ENCODE measurements around the gene IMMP2L. TPM values are rescaled to one million over a fixed set of nuclear protein-coding genes. Genes with fewer than 3 reads are reported as not detected.

Gene IMMP2L
- total RNA-seq, 1 donor from 2014 or later, result 17.8 TPM

DNA sequence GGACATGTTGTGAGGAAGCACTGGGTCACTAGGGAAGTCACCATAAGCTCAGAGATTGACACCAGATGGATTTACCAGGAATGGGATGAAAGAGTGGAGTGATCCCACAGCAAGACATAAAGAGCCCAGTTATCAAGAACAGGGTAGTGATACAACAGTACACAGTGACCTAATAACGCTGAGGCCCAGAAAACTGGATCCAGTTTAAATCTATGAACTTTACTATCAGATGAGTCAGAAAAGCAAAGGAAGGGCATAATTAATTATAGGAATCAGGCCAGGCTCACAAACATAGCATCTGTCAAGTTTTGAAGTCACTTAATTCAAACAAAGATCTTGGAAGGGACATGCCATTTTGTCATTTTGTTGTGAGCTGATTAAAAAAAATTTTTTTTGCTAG is 397.9 kb downstream of the IMMP2L start:
- DNase-seq, result no peak
- no peak overlapping the region for H3K27ac ChIP-seq (replicated peaks)
- TF ChIP-seq, protein P1, sequence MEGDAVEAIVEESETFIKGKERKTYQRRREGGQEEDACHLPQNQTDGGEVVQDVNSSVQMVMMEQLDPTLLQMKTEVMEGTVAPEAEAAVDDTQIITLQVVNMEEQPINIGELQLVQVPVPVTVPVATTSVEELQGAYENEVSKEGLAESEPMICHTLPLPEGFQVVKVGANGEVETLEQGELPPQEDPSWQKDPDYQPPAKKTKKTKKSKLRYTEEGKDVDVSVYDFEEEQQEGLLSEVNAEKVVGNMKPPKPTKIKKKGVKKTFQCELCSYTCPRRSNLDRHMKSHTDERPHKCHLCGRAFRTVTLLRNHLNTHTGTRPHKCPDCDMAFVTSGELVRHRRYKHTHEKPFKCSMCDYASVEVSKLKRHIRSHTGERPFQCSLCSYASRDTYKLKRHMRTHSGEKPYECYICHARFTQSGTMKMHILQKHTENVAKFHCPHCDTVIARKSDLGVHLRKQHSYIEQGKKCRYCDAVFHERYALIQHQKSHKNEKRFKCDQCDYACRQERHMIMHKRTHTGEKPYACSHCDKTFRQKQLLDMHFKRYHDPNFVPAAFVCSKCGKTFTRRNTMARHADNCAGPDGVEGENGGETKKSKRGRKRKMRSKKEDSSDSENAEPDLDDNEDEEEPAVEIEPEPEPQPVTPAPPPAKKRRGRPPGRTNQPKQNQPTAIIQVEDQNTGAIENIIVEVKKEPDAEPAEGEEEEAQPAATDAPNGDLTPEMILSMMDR (IDR thresholded peaks at IDR 0.05; ENCODE audit: borderline replicate concordance), result no peak
- H3K36me3 ChIP-seq, result no peaks in the 10 kb centered on the region
- no peak overlapping the region for H3K4me3 ChIP-seq
- intact Hi-C loops (cut with micrococcal nuclease), result no loop called here
- H3K27me3 ChIP-seq (ENCODE audit: low read depth), result no peaks in the 10 kb centered on the region
- H3K4me1 ChIP-seq, result no peaks in the 10 kb centered on the region
- H3K9me3 ChIP-seq (replicated peaks), result no peaks in the 10 kb centered on the region

DNA sequence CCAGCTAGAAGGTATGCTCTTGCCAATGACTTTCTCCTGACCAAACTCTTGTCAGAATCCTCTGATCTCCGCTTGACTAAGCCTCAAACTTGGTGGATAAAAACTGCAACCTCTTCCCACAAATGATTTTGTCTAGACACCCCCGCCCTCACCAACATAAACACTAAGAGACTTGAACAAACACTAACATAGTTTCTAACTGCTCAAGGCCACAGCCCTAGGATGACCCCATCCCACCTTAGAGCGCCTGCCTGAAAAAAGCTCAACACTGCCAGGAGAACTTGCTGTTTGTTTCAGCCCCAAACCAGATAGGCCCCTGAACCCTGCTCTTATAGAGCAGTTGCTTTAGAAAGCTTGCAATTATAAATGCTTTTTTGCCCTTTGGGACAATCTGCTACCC is 399.6 kb downstream of the IMMP2L start:
- DNase-seq, result no peak
- Histone ChIP-seq H3K4me1 (no peaks in the 10 kb centered on the region), H3K27ac (replicated peaks) (no peak overlapping the region), H3K9me3 (replicated peaks) (no peaks in the 10 kb centered on the region), H3K27me3 (ENCODE audit: low read depth) (no peaks in the 10 kb centered on the region), H3K36me3 (no peaks in the 10 kb centered on the region), H3K4me3 (no peak overlapping the region)
- intact Hi-C loops (cut with micrococcal nuclease), result no loop called here
- TF ChIP-seq, protein P1 (IDR thresholded peaks at IDR 0.05; ENCODE audit: borderline replicate concordance), result no peak

DNA sequence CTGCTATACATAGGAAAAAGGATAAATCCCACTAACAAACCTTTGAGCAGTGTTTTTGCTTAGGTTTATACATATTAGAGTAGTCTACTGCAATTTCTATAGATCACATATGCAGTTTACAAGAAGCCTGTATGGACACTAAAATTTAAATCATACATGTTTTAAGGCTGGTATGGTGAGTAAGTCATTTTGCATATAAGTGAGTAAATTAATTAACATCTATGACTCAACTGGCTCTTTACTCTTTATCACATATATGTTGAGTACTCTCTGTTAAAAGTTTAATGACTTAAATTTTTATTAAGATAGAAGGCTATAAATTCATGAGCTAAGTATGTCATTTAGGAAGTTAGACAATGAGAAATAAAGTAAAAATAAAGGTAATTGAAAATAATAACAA is 402.0 kb downstream of the IMMP2L start:
- H3K27ac ChIP-seq (replicated peaks), result no peak overlapping the region
- TF ChIP-seq, protein P1 (IDR thresholded peaks at IDR 0.05; ENCODE audit: borderline replicate concordance), result no peak
- no peak overlapping the region for H3K4me3 ChIP-seq
- H3K4me1 ChIP-seq, result no peaks in the 10 kb centered on the region
- intact Hi-C loops (cut with micrococcal nuclease), result no loop called here
- H3K27me3 ChIP-seq (ENCODE audit: low read depth), result no peaks in the 10 kb centered on the region
- H3K9me3 ChIP-seq (replicated peaks), result no peaks in the 10 kb centered on the region
- no peaks in the 10 kb centered on the region for H3K36me3 ChIP-seq
- no peak for DNase-seq

DNA sequence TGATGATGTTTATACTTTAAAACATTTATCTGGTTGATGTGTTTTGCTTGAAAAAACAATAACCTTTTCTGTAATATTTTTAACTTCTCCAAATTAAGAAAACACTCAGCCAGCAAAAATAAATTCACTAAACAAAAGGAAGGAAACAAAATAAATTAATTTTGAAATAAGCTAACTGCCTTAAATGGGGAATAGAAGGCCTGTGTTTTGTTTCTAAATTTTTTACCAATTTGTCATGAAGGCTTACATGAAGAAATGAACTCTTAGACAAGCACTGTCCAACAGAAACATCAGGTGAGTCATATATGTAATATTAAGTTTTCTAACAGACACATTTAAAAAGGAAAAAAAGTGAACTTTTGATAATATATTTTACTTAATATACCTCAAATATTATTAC is 402.9 kb downstream of the IMMP2L start:
- H3K27me3 ChIP-seq (ENCODE audit: low read depth), result no peaks in the 10 kb centered on the region
- no peak for DNase-seq
- H3K36me3 ChIP-seq, result no peaks in the 10 kb centered on the region
- no peaks in the 10 kb centered on the region for H3K9me3 ChIP-seq (replicated peaks)
- H3K4me1 ChIP-seq, result no peaks in the 10 kb centered on the region
- no peak overlapping the region for H3K4me3 ChIP-seq
- intact Hi-C loops (cut with micrococcal nuclease), result no loop called here
- TF ChIP-seq, protein P1 (IDR thresholded peaks at IDR 0.05; ENCODE audit: borderline replicate concordance), result no peak
- H3K27ac ChIP-seq (replicated peaks), result no peak overlapping the region

DNA sequence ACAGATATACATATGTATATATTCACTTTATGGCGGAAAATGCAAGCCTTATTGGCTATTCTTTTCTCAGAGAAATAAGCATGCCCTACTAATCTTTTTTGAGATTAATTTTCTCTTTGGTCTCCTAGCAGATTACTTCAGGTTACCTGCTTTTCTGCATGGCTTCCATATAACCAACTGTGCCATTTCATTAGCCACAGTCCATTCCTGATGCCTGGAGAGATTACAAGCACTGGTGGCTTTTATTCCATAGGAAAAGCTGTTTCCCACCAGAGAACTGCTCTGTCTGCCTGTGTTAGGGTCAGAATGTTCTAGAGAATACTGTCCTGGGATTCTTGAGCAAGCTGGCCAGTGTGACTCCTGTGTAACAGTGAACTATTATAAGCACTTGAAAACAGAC is 411.6 kb downstream of the IMMP2L start:
- TF ChIP-seq, protein P1 (IDR thresholded peaks at IDR 0.05; ENCODE audit: borderline replicate concordance), result no peak
- H3K4me1 ChIP-seq, result no peaks in the 10 kb centered on the region
- H3K4me3 ChIP-seq, result no peak overlapping the region
- no peak for DNase-seq
- H3K27me3 ChIP-seq (ENCODE audit: low read depth), result no peaks in the 10 kb centered on the region
- no peaks in the 10 kb centered on the region for H3K9me3 ChIP-seq (replicated peaks)
- H3K27ac ChIP-seq (replicated peaks), result no peak overlapping the region
- no peaks in the 10 kb centered on the region for H3K36me3 ChIP-seq
- intact Hi-C loops (cut with micrococcal nuclease), result no loop called here

Measured in left ventricle myocardium inferior (tissue), 1 donor.